ENCODE data around the gene ASTN2. TPM values are rescaled to one million over a fixed set of nuclear protein-coding genes. Genes with fewer than 3 reads are reported as not detected.

The ASTN2 gene
- total and polyA plus RNA-seq, 9 of the 15 experiments (the other 6 are each of a cell fraction or from before 2014, with no cell fraction given) = 0.56 to 3.5 (median 1.9) TPM

DNA sequence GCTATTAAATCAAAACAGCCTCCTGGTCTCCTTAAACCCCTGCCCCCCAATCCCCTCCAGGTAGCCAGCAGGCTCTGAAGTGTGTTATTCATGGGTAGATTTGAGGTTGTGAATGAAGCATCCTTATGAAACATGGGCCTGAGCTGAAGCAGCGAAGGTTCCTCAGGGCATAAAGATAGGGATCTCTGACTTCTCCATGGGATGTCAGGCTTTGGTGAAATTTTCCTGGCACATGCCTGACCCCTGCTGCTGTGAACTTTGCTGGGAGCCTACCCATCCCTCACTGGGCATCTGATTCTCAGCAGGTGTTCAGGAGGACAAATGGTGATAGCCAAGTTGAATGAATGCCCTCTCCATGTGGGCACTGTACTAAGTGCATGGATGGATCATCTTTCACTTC lies 250.3 kb downstream of the ASTN2 start:
- WGBS (ENCODE audit: insufficient coverage, low coverage, missing lambda C conversion rate) = 0% methylated on average over 1 of the region's 1 CpG
- H3K9ac ChIP-seq (ENCODE audit: insufficient read depth in 1 of 2, low read depth in 2 of 2, low read length in 2 of 2) = no peak overlapping the region
- H3K9me1 ChIP-seq (ENCODE audit: control insufficient read depth, insufficient read depth, low read length) = no peaks in the 10 kb centered on the region
- in situ Hi-C loops (cut with MboI) = no loop called here
- FAIRE-seq (no peak), ATAC-seq (no peak), DNase-seq (ENCODE audit: extremely low read depth in 1 of 4, low spot score in 3 of 4) (no peak)
- no TSS peak for BruUV-seq (replicated peaks)
- H3K4me2 ChIP-seq (ENCODE audit: insufficient read depth, low read length) = no peak overlapping the region
- 0 out of 2 replicates have a peak, but pooled peaks cover 2% of the 10 kb centered on the region for H3K9me3 ChIP-seq (replicated peaks; ENCODE audit: control insufficient read depth, insufficient read depth, low read depth, low read length)
- H2AFZ ChIP-seq (ENCODE audit: low read depth, low read length) = no peak overlapping the region
- no peaks in the 10 kb centered on the region for H3K36me3 ChIP-seq (ENCODE audit: control insufficient read depth, insufficient read depth, low read length)
- no peaks in the 10 kb centered on the region for H4K20me1 ChIP-seq (replicated peaks; ENCODE audit: control insufficient read depth, insufficient read depth, low read length)
- H3K27me3 ChIP-seq (ENCODE audit: control insufficient read depth in 2 of 2, insufficient read depth in 2 of 2, low read length in 2 of 2) = no peaks in the 10 kb centered on the region
- POLR2A ChIA-PET = no interaction called here
- H3K27ac ChIP-seq (ENCODE audit: extremely low read depth, low read depth, low read length) = no peak overlapping the region
- intact Hi-C loops (cut with micrococcal nuclease) = no loop called here
- CTCF ChIA-PET (ENCODE audit: low intra/inter-chr PET ratio) = no interaction called here
- H3K4me1 ChIP-seq (replicated peaks in 1 of 2; ENCODE audit: control insufficient read depth in 2 of 2, insufficient read depth in 2 of 2, low read length in 2 of 2) = no peaks in the 10 kb centered on the region
- no peaks in the 10 kb centered on the region for H3K79me2 ChIP-seq (ENCODE audit: control insufficient read depth, insufficient read depth, low read length)
- H3K4me3 ChIP-seq = no peak overlapping the region
- TF ChIP-seq JUN (IDR thresholded peaks at IDR 0.05; ENCODE audit: borderline replicate concordance, low read depth, low read length) (no peak), JUN (CRISPR knock-in tag; IDR thresholded peaks at IDR 0.05; ENCODE audit: borderline replicate concordance) (no peak), CREB3 (tag; conservative IDR thresholded peaks at IDR 0.05; ENCODE audit: low read depth) (no peak), UBTF (IDR thresholded peaks at IDR 0.05; ENCODE audit: borderline replicate concordance in 1 of 2, low read depth in 2 of 2, low read length in 2 of 2) (no peak), MAZ (CRISPR knock-in tag; conservative IDR thresholded peaks at IDR 0.05 in 1 of 2, IDR thresholded peaks at IDR 0.05 in 1 of 2) (no peak), LEF1 (IDR thresholded peaks at IDR 0.05) (no peak), RFX1 (IDR thresholded peaks at IDR 0.05) (no peak), MYNN (IDR thresholded peaks at IDR 0.05) (no peak), MYNN (CRISPR knock-in tag; IDR thresholded peaks at IDR 0.05) (no peak), SNIP1 (IDR thresholded peaks at IDR 0.05; ENCODE audit: low read depth) (no peak), POLR3A (IDR thresholded peaks at IDR 0.05; ENCODE audit: borderline replicate concordance, extremely low read depth, insufficient read depth, insufficient read length) (no peak), U2AF1 (optimal IDR thresholded peaks at IDR 0.05; ENCODE audit: low read depth, low read length) (no peak), CHD4 (IDR thresholded peaks at IDR 0.05; ENCODE audit: insufficient read depth, insufficient replicate concordance, low read depth, low read length, poor library complexity, severe bottlenecking) (no peak), THAP7 (CRISPR knock-in tag; IDR thresholded peaks at IDR 0.05) (no peak)
- TF ChIP-seq, protein P1, sequence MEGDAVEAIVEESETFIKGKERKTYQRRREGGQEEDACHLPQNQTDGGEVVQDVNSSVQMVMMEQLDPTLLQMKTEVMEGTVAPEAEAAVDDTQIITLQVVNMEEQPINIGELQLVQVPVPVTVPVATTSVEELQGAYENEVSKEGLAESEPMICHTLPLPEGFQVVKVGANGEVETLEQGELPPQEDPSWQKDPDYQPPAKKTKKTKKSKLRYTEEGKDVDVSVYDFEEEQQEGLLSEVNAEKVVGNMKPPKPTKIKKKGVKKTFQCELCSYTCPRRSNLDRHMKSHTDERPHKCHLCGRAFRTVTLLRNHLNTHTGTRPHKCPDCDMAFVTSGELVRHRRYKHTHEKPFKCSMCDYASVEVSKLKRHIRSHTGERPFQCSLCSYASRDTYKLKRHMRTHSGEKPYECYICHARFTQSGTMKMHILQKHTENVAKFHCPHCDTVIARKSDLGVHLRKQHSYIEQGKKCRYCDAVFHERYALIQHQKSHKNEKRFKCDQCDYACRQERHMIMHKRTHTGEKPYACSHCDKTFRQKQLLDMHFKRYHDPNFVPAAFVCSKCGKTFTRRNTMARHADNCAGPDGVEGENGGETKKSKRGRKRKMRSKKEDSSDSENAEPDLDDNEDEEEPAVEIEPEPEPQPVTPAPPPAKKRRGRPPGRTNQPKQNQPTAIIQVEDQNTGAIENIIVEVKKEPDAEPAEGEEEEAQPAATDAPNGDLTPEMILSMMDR (IDR thresholded peaks at IDR 0.05 in 2 of 3, conservative IDR thresholded peaks at IDR 0.05 in 1 of 3; ENCODE audit: insufficient read depth in 2 of 3, low read depth in 1 of 3, low read length in 3 of 3) = no peak

All from K562 (cell line).